GM21723 (cell line): ENCODE data around the gene TTC16.
A peak's percentile ranks its signal among the peaks of the same experiment; 100 is the strongest.

Source experiments
- ATAC-seq: cut with Tn5 transposase; IDR thresholded peaks from one replicate; pipeline ENCODE4 v1.9.1; 2021; ENCODE audit warnings: mild to moderate bottlenecking, moderate library complexity; ENCODE audit not compliant: unreplicated experiment

TTC16 gene, protein sequence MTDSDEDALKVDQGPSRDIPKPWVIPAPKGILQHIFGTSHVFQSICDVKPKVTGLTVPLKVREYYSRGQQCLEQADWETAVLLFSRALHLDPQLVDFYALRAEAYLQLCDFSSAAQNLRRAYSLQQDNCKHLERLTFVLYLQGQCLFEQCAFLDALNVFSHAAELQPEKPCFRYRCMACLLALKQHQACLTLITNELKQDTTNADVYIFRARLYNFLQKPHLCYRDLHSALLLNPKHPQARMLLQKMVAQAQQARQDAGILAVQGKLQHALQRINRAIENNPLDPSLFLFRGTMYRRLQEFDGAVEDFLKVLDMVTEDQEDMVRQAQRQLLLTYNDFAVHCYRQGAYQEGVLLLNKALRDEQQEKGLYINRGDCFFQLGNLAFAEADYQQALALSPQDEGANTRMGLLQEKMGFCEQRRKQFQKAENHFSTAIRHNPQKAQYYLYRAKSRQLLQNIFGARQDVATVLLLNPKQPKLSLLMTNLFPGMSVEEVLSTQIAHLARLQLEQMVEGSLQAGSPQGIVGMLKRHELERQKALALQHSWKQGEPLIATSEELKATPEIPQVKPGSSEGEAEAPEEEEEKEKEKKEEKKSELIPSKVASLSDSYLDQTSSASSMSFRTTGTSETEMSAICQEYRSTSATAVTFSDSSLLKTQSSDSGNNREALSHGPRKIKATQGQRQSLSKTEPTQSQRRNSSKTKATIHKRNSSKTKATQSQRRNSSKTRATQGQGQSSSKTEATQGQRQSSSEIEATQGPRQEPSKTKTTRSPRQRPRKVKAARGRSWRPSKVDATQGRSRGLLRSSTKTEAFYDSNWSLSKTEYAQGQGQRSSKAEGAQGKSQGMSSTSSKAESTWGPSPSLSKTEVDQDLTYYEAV

DNA sequence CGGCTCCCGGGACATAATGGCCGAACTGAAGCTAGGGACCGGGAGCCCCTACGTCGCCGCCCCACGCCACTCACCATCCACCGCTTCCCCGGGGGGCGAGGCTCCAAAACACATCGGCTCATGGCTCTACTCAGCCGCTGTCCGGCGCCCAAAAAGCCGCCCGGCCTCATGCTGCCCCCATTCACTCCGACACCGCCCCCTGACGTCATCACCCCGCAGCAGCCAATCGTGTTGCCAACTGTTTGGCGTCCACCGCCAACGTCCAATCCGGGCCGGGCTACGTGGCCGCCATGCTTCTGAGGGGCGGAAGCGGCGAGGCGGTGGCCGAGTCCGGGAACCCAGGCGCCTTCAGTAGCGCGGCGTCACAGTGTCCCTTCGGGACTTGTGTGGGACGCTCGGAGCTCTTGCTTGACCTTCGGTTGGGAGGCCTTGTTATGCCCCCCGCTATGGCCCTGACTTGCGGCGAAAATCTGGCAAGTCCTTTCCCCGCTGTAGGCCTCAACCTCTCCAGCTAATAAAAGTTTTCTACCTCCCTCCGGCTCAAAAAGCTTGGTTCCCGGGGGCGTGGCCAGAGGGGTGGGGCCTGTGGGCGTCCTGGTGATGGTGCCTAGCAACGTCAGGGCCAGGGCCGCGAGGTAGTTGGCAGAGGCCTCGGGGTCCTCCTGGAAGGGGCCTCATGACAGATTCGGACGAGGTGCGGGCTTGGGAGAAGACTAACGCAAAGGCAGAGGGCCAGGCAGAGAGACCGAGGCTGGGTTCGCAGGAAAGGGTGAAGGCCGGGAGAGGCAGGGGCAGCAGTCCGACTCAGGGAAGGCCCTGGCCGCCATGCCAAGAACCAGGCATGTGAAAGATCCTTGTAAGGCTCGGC is at the start of gene TTC16, which contains the start of gene PTRH1:
TSS of gene TTC16 (plus strand) at position 610 of the 868 bp plus-strand sequence. CDS start at position 677, 67 bp downstream.
TSS of gene PTRH1 (minus strand) at position 194 of the 868 bp plus-strand sequence. CDS start at position 170, 24 bp downstream.
- peak; percentile 91 for ATAC-seq

DNA sequence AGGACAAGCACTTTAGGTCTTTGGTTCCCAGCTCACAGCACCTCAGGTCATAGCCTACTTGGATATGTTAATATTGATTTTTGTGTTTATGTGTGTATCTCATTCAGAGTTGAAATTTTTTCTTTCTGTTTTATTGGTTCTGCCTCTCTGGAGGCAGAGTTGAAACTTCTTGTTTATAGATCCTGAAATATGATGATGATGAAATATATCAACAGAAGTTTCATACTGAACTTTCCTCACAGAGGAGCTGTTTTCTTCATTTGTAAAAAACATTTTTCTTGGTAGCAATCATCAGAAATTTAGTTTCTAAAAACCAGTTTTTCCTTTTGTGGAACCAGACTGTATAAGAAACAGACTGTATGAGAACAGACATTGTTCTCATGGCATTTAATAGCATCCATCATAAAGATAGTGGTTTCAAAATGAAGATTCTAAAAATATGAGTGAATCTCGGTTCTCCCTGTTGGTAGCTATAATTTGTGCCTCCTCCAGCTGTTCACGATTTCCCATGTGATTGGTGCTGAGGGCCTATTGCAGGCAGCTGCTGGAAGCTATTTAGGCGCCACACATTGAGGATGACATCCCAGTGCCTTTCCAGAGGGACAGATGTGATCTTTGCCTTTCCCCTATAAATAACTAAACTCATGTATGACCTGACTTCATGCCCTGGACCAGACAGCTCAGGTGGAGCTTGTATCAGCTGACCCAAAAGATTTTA is 48.6 kb upstream of the TTC16 start:
- no peak for ATAC-seq

DNA sequence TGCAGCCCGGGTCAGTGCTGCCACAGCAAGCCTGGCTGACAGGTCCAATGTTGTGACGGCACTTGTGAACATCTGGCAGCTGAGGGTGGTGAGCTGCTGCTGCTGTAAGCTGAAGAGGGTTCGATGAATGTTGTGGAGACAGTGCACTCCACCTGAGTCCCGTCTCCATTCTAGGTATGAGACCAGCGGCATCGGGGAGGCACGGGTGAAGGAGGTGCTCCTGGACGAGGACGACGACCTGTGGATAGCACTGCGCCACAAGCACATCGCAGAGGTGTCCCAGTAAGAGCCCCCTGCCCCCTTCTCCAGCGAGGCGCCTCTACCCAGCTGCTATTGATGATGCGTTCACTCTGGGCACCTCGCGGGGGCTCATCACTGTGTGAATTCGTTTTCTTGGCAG is 48.0 kb upstream of the TTC16 start:
- no peak for ATAC-seq

DNA sequence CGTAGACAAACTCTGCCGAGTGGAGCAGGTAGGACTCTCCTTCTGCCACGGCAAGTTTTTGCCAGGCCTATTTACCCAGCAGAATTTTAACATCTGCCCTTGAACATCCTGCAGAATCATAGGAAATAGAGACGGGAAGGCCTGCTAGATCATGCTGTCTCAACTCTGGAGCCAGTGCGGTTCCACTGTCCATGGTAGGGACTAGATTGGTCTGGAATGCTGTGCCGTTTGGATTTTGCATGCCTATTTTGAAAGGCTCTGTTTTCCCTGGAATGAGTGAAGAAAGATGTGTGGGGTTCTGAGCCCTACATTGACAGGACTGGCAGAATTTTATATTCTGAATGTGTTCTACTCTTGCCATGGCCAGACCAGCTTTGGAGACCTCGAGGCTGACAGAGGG is 42.6 kb upstream of the TTC16 start:
- ATAC-seq, result no peak

DNA sequence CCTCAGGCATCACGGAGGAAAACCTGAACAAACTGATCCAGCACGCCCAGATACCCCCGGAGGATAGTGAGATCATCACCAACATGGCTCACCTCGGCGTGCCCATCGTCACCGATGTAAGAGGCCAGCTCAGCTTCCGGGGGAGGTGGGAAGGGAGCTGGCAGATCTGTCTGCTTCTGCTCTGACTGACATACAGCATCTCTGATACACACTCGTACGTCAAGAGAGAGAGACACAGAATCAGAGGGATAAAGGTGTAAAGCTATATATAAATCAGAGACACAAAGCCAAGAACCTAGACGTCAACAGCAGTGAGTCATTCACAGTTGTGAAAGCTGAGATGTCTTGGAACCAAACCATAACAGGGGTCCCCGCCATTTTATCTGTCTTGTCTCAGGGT is 39.2 kb upstream of the TTC16 start:
- ATAC-seq, result no peak

DNA sequence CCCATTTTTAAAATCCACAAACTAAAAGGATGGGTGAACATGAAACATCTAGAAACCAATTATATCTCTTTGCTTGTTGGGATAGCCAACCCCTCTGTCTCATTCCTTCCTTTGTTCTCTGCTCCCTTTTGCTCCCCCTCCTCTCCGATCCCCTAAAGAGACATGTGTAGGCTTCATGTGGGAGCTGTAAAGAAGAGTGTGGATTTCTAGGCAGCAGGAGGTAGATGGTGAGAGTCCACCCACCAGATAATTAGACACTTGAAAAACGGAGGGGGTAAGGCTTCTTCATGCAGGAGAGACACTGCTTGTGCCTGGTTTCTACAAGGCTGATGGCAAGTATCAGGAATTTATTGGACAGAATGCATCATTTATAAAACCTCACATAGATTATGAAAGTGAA is 36.4 kb upstream of the TTC16 start:
- no peak for ATAC-seq

DNA sequence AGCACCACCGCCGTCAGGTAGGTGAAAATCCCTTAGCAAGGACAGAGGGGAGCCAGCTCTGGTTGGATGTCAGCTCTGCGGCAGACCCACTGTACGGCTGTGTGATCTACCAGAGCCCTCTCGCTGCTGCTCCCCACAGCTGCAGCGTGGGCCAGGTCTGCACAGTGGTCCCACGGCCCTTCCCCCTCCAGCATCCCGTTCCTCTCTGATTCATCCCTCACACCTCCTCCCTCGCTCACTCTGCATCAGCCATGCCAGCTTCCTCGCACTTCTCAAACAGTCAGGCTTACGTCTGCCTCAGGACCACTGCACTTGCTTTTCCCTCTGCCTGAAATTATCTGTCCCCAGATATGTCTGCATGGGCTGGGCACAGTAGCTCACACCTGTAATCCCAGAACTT is 35.7 kb upstream of the TTC16 start:
- no peak for ATAC-seq

DNA sequence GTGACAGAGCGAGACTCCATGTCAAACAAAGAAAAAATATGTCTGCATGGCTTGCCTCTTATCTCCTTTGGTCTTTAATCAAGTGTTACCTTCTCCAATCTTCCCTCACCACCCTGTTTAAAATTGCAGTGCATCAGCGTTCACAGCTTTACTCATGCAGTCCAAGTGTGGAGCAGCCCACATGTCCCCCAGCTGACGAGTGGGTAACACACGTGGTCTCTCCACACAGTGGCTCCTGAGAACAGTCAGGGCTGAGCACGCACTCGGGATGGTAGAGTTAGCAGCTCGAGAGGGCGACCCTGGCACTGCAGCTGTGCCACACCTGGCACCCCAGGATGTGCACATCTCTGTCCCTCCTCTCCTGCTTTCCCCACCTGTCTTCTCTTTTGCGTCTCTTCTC is 35.0 kb upstream of the TTC16 start:
- no peak for ATAC-seq

DNA sequence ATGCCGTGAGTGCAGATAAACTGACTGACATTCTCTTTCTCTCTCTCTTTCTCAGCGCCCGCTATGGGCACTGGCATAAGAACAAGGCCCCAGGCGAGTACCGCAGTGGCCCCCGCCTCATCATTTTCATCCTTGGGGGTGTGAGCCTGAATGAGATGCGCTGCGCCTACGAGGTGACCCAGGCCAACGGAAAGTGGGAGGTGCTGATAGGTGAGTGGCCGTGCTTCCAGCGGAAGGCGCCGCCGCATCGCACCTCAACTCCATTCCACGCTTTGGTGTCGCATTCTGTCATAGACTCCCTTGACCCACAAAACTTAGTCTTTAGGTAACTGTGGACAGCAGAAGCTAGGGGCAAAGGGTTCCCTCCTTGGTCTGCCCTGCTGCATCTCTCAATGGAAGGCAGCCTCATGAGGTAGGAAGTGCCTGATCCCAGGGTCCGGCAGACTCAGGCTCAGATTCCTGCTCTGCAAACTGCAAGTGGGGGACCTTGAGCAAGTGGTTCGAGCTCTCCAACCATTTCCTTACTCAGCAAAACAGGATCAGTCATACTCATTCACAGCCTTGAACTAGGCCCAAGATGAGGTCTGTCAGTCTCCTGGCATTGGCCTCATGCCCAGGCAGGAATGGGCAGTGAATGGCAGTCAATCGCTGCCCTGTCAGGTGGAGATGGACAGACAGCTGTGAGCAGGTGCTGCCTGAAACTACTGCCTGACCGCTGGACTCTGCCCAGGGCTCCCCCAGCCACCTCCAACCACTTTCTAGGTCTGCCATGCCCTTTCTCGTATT is 33.3 kb upstream of the TTC16 start:
- ATAC-seq, result no peak

DNA sequence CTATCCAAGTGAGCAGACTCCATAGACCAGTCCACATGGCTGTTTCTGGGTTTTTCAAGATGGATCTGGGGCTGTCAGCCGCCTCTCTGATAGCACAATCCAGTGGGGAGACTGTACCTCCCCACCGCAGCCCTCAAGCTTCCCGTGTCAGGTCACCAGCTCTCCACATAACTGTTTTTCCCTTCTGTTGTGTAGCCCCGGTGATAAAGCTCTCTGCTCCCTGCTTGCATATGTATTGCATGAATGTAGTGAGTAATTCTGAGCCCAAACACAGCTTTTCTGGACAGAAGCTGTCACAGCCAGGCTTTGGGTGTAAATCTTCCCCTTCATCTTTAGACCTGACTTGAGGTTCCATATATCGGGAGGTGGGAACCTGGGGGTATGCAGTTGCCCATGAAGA is 32.2 kb upstream of the TTC16 start:
- ATAC-seq, result no peak

DNA sequence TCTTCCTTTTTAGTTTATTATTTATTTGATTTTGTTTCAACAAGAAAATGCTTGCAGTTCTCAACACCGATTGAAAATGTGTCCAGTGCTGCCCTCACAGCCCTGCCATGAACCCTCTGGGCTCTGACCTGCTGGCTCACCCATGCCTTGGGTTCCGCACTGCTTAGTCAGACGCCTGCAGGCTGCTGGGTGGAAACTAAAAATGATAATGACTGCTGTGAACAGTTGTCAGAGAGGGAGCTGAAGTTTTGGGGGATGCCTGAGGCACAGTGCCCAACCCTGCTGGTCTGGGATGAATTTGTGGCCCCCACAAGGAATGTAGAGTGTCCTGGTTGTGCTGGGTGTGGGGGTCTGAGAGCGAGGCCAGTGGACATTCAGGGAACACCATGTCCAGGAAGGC is 31.3 kb upstream of the TTC16 start:
- ATAC-seq, result no peak

DNA sequence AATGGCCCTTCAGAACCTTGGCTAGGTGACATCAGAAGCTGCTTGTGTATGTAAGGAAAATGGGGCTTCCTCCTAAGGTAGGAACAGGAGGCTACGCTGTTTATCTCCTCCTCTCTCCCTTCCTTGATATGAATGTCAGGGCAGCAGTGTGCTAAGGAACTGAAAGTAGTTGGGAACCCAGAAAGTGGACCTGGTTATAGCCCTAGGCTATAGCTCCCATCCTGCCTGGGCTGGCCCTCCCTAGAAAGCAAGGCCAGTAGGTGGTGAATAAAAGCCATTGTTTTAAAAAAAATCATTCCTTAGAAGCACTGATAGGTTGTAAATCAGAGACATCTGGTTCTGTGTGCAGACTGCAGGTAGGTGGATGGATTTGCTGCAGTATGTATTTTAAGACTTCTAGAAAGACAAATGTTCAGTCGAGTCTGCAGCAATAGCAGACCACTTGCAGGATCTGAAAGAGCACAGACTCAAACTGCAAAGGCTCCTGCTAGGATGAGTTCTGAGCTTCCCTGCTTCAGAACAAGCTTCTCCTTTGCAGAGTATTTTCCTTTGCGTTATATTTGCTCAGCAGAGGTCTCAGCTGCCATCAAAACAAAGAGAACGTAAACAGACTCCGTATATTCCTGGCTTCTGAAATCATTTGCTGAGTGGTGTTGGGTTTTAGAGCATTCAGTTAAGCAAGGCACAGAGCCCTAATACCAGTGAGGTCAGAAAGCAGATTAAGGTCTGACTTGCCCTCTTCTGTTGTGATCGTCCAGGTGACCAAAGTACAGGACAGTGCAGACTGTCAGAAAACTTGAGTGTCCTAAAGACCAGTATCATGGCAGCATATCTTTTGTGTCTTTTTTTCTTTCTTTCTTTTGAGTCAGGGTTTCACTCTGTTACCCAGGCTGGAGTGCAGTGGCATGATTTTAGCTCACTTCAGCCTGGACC is 29.2 kb upstream of the TTC16 start:
- no peak for ATAC-seq

DNA sequence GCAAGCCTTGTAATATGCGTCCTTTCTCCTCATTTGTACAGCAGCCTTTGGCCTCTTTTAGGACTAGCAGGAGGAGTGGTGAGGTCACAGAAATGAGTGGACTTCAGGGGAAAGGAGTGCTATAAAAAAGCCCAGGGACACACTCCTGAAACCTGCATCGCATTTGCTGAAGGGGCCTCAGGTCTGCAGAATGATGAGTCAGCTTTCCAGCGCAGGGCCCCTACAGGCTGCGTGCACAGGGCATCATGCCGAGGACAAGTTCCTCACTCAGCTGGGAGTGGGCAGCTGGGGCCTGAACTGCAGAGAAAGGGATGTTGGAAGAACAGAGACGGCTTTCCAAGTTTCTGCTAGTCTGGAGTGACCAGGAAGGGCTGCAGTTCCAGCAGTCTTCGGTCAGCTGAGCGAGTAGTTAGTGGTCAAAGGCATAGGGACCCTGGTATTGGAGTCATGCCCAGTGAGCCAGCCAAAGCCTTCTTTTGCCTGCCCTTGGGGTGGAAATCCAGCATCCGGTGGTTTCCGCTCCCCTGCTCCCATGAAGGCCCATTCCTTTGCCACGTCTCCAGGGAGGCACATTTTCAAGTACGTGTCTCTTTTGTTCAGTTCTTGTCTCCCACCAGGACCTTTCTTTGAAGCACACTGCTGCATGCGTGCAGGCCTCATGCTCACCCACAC is 26.4 kb upstream of the TTC16 start:
- ATAC-seq, result no peak

DNA sequence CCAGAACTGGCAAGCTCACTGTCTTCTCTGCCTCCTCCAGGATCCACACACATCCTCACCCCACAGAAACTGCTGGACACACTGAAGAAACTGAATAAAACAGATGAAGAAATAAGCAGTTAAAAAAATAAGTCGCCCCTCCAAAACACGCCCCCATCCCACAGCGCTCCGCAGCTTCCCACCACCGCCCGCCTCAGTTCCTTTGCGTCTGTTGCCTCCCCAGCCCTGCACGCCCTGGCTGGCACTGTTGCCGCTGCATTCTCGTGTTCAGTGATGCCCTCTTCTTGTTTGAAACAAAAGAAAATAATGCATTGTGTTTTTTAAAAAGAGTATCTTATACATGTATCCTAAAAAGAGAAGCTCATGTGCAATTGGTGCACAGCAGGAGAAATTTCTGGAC is 25.1 kb upstream of the TTC16 start:
- ATAC-seq, result no peak

DNA sequence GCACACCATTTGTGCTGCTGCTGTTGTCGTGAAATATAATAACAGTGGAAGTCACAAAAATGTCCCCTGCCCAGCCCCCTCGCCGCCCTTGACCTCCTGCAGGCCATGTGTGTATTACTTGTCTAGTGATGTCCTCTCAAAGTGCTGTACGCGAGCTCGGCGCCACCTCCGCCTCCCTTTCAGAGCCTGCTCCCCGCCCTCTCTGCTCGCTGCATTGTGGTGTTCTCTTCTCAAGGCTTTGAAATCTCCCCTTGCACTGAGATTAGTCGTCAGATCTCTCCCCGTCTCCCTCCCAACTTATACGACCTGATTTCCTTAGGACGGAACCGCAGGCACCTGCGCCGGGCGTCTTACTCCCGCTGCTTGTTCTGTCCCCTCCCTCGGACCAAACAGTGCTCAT is 23.8 kb upstream of the TTC16 start:
- ATAC-seq, result no peak

DNA sequence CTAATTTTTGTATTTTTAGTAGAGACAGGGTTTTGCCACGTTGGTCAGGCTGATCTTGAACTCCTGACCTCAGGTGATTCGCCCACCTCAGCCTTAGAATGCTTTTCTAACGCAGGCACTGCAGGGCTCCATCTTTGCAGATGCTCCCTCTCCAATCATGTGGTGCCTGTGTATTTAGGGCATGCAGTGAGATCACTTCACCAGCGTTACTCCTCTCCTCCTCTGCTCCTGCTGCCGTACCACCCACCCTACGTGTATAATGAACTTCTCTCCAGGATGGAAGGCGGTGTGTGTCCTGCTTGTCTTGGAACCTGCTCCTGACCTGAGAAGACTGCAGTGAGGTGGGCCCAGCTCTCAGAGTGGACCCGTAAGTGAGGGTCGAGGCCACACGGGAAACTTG is 22.7 kb upstream of the TTC16 start:
- ATAC-seq, result no peak

DNA sequence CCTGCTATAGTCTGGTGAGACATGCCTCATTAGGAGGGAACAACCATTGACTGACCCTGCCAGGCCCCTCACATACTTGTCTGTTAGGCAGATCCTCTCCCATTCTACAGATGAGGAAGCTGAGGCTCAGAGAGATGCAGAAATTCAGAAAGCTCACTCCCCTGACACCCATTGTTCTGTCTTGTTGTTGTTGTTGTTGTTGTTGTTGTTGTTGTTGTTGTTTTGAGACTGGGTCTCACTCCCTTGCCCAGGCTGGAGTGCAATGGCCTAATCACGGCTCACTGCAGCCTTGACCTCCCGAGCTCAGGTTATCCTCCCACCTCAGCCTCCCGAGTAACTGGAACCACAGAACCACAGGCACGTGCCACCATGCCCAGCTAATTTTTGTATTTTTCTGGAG is 22.2 kb upstream of the TTC16 start:
- no peak for ATAC-seq
